NCI-H69 (cell line): ENCODE measurements around the gene MYO9A.

Experiments used
- DNase-seq: peaks from one replicate; lab custom pipeline; 2025; lab: John Stamatoyannopoulos, UW

MYO9A gene

DNA sequence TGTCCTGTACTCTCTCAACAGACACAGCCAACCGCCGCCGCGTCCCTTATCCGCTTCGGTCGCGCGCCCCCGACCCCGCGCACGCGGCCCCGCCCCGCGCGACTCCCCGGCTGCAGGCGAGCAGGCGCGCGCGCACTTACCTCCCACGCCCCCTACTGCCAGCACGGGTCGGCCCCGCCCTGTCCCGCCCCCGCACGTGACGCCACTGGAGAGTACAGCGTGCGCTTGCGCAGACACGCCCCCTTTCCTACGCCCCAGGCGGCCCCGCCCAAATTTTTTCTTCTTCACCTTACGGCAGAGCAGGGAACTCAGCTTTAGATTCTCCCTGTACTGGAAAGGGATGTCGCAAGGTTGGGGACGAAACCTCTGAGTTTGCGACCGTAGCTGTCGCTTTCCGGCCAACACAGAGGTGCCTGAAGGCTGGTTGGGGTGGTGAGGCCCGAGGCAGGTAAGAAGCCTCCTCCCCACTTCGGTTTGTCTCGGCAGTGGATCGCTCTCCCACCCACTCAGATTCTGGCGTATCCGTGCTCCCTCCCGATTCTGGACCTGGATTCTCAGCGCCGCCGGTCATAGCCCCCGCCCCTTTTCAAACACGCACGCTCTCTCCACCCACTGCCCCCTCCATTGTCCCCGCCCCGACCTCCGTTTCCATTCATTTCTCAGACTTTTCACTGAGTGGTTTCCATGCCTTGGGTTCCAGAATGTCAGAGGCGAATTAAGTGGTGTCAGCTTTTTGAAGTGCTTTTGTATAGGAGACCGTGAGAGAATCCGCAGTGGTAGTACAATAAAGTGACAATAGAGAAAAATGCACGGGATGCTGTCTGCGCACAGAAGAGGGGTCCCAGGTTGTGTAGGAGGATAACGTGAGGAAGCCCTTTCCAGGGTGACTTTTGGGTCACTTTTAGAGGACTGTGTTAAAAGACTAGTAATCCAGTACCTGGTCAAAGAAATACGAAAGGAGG lies at the start of gene MYO9A, which contains the start of gene SENP8:
Gene MYO9A, minus strand, starts transcription at position 134 of the 962 bp plus-strand sequence. CDS start 71,587 bp downstream, outside the sequence.
Gene SENP8, plus strand, starts transcription at position 387 of the 962 bp plus-strand sequence. CDS start 21,221 bp downstream, outside the sequence.
- peak; percentile 96 for DNase-seq

GRCh38 chr15:72167445-72167844 lies 49.5 kb upstream of the MYO9A start:
- DNase-seq = no peak

- DNase-seq = no peak
Measured at GRCh38 chr15:72166716-72167417, 48.9 kb upstream of the MYO9A start.

GRCh38 chr15:72163719-72164118 lies 45.8 kb upstream of the MYO9A start:
- peak; percentile 11 for DNase-seq

- no peak for DNase-seq
Measured at GRCh38 chr15:72162569-72162968, 44.6 kb upstream of the MYO9A start.

DNA sequence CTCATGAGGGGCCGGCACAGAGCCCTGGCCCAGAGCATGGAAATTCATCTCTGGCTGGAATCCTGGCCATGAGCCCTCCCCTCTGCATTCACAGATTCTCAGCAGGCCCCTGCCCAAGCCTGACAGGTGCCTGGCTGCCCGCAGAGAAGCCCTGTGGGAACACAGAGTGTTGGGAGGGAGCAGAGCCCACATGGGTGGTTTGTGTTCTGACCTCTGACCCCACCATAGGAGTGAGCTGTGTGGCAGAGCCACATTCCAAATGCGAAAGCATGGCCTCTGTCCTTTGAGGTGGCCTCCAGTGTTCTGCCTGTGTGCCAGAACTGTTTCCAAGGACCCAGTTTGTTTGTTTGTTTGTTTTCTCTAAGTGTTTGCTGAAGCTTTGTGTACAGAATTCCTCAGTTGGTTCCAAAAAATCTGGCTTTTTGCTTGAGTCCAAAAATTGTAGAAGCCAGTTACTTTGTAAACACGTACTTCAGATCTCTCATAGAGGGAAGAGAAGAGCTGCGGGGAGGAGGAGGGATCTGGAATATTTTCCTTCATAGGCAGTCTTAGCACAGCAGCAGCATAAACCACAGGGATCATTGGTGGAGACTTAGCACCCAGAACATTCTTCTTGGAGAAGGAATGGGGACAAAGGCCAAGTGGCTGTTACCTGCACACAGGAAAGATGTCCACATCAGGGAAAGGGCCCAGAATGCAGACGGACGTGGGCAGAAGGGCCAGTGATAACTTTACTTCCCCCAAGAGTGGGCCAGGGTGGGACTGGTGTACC lies 43.6 kb upstream of the MYO9A start:
- no peak for DNase-seq

DNA sequence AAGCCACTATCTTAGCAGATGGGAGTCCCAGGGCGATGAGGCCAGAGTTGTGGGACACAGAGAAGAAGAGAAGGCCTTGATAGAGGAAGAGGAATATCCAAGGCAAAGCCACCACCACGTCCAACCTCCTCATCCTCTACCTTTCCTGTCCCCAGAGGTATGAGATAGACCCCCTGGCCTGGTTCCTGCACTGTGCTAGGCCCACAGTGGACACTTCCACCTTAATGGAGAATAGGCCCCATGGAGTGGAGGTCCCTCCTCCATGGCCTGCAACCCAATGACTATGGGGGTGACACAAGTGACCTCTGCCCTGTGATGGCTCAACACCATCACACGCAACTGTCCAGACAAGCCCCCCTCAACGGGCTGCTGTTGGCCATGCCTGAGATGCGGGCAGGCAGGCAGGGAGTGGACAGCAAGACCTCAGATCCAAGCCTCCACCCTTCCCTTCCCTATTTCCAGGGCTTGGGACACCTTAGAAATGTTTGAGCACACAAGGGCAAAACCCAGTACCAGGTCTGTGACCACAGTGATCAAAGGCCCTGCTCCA lies 42.8 kb upstream of the MYO9A start:
- no peak for DNase-seq

GRCh38 chr15:72156928-72157327 lies 39.0 kb upstream of the MYO9A start:
- DNase-seq = no peak

DNA sequence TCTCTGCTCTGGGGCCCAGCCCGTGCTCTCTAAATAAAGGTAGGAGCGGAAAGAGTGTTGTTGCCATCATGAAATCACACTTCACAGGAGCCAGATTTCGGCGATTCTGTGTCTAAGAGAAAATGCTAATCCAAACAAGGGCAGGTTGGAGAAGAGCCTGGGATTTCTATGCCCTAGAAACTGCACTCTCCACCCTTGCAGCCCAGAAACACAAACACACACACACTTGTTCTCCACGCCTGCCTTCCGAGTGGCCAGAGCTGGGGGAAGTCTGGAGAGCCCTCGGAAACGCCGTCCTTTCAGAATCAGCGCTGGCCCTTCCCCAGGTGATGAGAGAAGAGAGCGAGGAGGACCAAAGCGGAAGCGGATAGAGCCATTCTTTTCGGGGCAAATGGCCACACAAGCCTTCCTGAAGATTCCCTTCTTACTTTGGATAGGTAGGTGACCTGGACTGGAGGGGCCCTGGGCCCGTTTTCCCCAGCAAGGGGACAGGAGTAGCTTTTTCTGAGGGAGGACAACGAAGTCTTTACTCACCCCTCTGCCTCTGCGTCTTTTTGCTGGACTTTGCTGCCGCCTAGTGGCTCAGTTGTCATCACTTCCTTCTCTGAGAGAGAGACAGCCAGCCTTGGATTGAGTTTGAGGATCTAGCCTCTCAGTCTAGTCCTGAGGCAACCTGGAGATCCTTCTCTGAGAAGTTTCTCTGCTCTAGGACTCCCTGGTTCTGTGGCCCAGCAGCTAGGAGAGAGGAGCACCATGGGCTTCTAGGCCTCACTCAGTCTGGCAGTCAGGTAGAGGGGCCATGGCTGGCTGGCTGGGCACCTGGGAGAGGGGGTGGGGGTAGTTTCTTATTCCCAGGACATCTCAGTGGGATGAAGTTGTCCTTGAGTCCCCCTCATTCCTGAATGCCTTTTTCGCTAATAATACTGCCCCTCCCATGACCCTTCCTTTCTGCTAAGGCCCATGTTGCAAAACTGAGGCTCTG lies 38.0 kb upstream of the MYO9A start:
- peak; percentile 82 for DNase-seq

DNA sequence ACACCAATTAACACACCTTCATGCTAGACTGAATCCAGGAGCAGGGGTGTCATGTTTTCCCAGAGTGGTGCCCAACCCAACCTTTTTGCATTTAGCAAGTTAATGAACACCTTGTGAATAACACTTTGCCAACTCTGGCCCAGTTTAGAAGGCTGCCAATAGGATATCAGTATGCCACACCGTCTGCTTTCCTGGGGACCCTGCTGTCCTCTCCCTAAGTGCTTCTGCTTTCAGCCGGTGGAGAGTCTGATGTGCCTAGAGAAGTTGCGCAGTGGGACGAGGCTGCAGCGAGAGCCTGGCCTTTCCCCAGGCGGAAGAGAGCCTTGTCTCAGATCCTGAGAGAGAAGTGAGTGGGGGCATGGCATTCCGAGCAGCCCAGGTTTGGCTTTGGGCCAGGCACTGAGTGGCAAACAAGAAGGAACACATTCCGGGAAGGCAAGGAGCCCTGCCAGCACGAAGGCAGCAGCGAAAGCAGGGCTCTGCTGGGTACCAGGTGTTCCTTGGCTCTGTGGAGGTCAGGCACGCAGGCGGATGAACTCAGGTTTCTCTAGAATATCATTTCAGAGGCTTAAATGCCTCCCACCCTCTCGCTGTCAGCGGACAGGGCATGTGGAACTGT lies 37.2 kb upstream of the MYO9A start:
- DNase-seq = peak; percentile 88

DNA sequence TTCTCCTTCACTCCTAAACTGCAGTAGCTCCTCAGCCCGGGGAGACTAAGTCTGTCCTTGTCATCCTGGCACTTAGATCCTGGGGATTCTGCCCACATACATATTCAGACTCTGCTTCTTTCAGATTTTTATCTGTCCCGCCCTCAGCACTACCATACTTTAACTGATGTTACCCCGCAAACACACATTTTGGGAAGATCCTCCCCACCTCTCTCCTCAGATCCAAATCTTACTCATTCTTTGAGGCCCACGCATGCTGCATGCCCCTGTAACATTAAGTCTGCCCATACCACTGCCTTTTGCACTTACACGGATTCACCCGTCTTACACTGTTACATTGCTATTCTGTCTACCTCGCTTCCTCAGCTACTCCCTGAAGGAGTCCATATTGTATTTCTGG lies 36.4 kb upstream of the MYO9A start:
- no peak for DNase-seq

DNA sequence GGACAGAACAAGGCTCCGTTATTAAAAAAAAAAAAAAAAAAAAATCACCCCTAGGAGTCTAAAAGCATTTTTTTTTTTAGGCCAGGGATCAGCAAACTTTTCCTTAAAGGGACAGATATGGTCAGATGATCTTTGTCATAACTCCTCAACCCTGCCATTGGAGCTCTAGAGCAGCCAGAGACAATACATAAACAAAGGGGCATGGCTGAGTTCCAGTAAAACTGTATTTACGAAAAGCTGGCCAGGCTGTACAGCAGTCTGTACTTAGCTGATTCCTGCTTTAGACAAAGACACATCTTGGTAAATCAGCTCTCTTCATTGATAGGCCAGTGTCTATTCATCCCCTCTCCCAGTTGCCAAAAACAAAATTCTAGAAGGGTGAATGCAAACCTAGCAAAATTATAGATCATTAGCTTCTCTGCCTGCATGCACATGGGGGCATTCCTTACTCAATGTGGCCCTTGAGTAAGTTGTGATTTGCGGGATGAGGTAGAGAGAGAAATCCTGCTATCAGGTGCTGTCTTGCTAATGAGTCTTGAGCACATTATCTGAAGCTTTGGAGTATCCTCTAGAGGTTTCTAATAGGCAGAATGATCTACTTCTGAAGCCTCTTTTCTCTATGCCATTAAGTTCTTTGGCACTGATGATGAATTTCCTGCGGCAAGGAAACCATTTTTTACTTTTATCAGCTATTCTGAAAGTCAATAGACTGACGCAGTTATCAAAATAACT lies 35.5 kb upstream of the MYO9A start:
- peak; percentile 19 for DNase-seq

GRCh38 chr15:72147418-72147817 lies 29.5 kb upstream of the MYO9A start:
- no peak for DNase-seq

DNA sequence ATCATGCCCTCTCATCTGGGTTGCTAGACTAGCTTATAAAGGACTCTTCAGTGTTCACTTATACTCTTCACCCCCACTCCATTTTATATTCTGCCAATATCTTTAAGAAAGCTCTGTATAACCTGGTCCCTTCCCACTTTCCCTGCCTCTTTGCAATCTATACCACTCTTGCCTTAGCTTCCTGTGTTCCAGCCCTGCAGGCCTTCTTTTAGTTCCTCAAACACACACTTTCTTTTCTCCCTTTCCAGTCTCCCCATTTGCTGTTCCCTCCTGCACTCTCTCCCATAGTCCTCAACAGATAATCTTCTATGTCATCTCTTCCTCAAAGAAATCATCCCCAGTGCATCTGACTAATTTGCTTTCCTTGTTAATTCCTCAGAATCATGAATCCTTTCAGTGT lies 29.0 kb upstream of the MYO9A start:
- no peak for DNase-seq

- DNase-seq = no peak
Measured at GRCh38 chr15:72146221-72146620, 28.3 kb upstream of the MYO9A start.

DNA sequence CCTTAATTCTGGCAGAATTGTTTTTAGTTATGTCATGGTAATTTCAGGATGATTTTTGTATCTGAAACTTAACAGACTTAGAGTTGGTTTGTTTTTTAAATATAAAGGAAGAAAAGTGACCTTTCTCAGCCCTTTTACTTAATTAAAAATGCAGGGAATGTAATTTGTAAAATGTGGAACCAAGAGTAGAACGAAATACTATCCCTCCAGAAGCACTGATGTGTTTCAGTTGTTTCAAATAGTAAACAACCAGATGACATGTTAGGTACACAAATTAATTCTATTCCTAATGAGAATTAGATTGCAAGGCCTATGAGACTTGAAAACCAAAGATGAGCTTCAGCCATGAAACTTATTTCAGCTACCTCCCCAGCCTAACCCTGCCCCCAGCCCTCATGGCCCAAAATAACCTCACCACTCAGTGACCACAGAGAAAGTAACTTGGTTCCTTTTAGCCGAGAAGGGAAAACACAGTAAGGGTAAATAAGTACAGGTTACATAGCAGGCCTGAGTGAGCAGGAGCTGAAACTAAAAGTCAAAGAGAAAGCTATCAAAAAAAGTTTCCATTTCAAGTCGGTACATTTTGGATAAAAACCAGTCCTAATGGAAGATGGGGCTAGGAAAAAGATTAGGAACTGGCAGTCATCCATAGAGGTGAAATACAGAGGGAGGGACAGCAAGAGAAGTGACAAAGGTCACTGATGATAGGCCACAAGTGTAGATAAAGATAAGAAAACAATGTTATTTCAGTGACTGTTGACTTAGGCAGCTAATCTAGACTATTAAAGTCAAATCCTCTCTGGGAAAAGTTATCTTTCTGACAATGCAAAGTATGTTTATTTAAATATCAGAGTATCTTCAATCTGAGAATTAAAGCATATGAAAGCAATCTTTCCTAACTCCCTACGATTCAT lies 23.5 kb upstream of the MYO9A start:
- DNase-seq = no peak

- DNase-seq = no peak
Measured at GRCh38 chr15:72140088-72140487, 22.1 kb upstream of the MYO9A start.

GRCh38 chr15:72139667-72140066 lies 21.7 kb upstream of the MYO9A start:
- DNase-seq = no peak
